Measurements from ENCODE around the gene LRRC3C. TPM values are rescaled to one million over a fixed set of nuclear protein-coding genes. Genes with fewer than 3 reads are reported as not detected.

Gene LRRC3C
- total RNA-seq, 1 experiment from 2014 or later: not detected

- intact Hi-C loops (cut with micrococcal nuclease; ENCODE audit: unreplicated experiment): loop anchor here (1.0 to 5.0 kb wide), 26 partner anchors 21 to 452 kb away; partner anchors contain the start of gene MIEN1
- Mint-ChIP-seq H3K4me3 (ENCODE audit: low read depth, unreplicated experiment) (peak overlapping the region; percentile 77), H3K27ac (ENCODE audit: unreplicated experiment) (peak overlapping the region; percentile 81), H3K9me3 (ENCODE audit: low read depth, unreplicated experiment) (no peaks in the 10 kb centered on the region), H3K27me3 (ENCODE audit: unreplicated experiment) (peaks cover 50% of the 10 kb centered on the region), H3K36me3 (ENCODE audit: insufficient read depth, unreplicated experiment) (peaks cover 55% of the 10 kb centered on the region), H3K4me1 (ENCODE audit: low read depth, unreplicated experiment) (peaks cover 26% of the 10 kb centered on the region)
- DNase-seq: peak; percentile 99
- CTCF ChIA-PET: interaction anchor here (0.6 to 109.6 kb wide), 98 partner anchors 21 to 1000 kb away, joined by 3 to 8195 read pairs (median 8); partner anchors contain the start of genes CASC3, CSF3, ERBB2 and GRB7
- no peak for TF ChIP-seq CTCF (IDR thresholded peaks at IDR 0.05; ENCODE audit: unreplicated experiment)
- BruUV-seq (replicated peaks): no TSS peak
Observed at GRCh38 chr17:39979893-39980350, 52.4 kb downstream of the LRRC3C start.

- TF ChIP-seq CTCF (IDR thresholded peaks at IDR 0.05; ENCODE audit: unreplicated experiment): no peak
- Mint-ChIP-seq H3K4me1 (ENCODE audit: low read depth, unreplicated experiment) (peaks cover 26% of the 10 kb centered on the region), H3K27me3 (ENCODE audit: unreplicated experiment) (peaks cover 43% of the 10 kb centered on the region), H3K4me3 (ENCODE audit: low read depth, unreplicated experiment) (peak within 1 kb of the TSS; percentile 77), H3K27ac (ENCODE audit: unreplicated experiment) (peak within 1 kb of the TSS; percentile 81), H3K9me3 (ENCODE audit: low read depth, unreplicated experiment) (no peaks in the 10 kb centered on the region), H3K36me3 (ENCODE audit: insufficient read depth, unreplicated experiment) (peaks cover 62% of the 10 kb centered on the region)
- BruUV-seq (replicated peaks): TSS peak; percentile 67
- intact Hi-C loops (cut with micrococcal nuclease; ENCODE audit: unreplicated experiment): loop anchor here (1.0 to 5.0 kb wide), 27 partner anchors 10 to 452 kb away; partner anchors contain the start of gene MIEN1
- peak; percentile 100 for DNase-seq
- CTCF ChIA-PET: interaction anchor here (0.5 to 109.6 kb wide), 116 partner anchors 21 to 1001 kb away, joined by 3 to 8195 read pairs (median 6); partner anchors contain the start of genes CASC3, CSF3, ERBB2 and GRB7
Observed at GRCh38 chr17:39980351-39981206, 53.0 kb downstream of the LRRC3C start, which contains the start of gene PSMD3. Gene PSMD3 (plus strand): TSS chr17:39980807. CDS start chr17:39980971, 164 bp downstream.

- CTCF ChIA-PET: interaction anchor here (0.5 to 109.6 kb wide), 111 partner anchors 21 to 922 kb away, joined by 3 to 8195 read pairs (median 7); partner anchors contain the start of genes CASC3, CSF3, ERBB2 and GRB7
- Mint-ChIP-seq H3K36me3 (ENCODE audit: insufficient read depth, unreplicated experiment) (peaks cover 69% of the 10 kb centered on the region), H3K4me3 (ENCODE audit: low read depth, unreplicated experiment) (peak overlapping the region; percentile 77), H3K4me1 (ENCODE audit: low read depth, unreplicated experiment) (peaks cover 26% of the 10 kb centered on the region), H3K9me3 (ENCODE audit: low read depth, unreplicated experiment) (no peaks in the 10 kb centered on the region), H3K27me3 (ENCODE audit: unreplicated experiment) (peaks cover 36% of the 10 kb centered on the region), H3K27ac (ENCODE audit: unreplicated experiment) (peak overlapping the region; percentile 81)
- DNase-seq: no peak
- no peak for TF ChIP-seq CTCF (IDR thresholded peaks at IDR 0.05; ENCODE audit: unreplicated experiment)
- BruUV-seq (replicated peaks): TSS peak; percentile 61
- intact Hi-C loops (cut with micrococcal nuclease; ENCODE audit: unreplicated experiment): loop anchor here (1.0 to 5.0 kb wide), 5 partner anchors 11 to 451 kb away; no protein-coding TSS in a partner anchor
Observed at GRCh38 chr17:39981207-39981741, 53.7 kb downstream of the LRRC3C start.

- Mint-ChIP-seq H3K9me3 (ENCODE audit: low read depth, unreplicated experiment) (no peaks in the 10 kb centered on the region), H3K27me3 (ENCODE audit: unreplicated experiment) (peaks cover 30% of the 10 kb centered on the region), H3K4me1 (ENCODE audit: low read depth, unreplicated experiment) (peaks cover 26% of the 10 kb centered on the region), H3K4me3 (ENCODE audit: low read depth, unreplicated experiment) (peak overlapping the region; percentile 77), H3K27ac (ENCODE audit: unreplicated experiment) (peak overlapping the region; percentile 81), H3K36me3 (ENCODE audit: insufficient read depth, unreplicated experiment) (peaks cover 75% of the 10 kb centered on the region)
- intact Hi-C loops (cut with micrococcal nuclease; ENCODE audit: unreplicated experiment): loop anchor here (1.0 to 5.0 kb wide), 5 partner anchors 12 to 450 kb away; no protein-coding TSS in a partner anchor
- CTCF ChIA-PET: interaction anchor here (0.6 to 109.6 kb wide), 40 partner anchors 20 to 518 kb away, joined by 3 to 8195 read pairs (median 22); partner anchors contain the start of genes CASC3, CSF3, ERBB2 and GRB7
- no TSS peak for BruUV-seq (replicated peaks)
- no peak for DNase-seq
- no peak for TF ChIP-seq CTCF (IDR thresholded peaks at IDR 0.05; ENCODE audit: unreplicated experiment)
Observed at GRCh38 chr17:39981766-39982375, 54.3 kb downstream of the LRRC3C start.
